GM21717 (cell line): Measurements from ENCODE around the gene BRMS1.

ENCODE experiments used
- ATAC-seq: cut with Tn5 transposase; IDR thresholded peaks from one replicate; pipeline ENCODE4 v1.9.1; 2021; ENCODE audit warnings: mild to moderate bottlenecking, moderate library complexity; ENCODE audit not compliant: unreplicated experiment

Gene BRMS1

GRCh38 chr11:66338276-66339161, 6.4 kb downstream of the BRMS1 start:
- no peak for ATAC-seq

- ATAC-seq = no peak
Measured at GRCh38 chr11:66337103-66337899, 7.6 kb downstream of the BRMS1 start.

- ATAC-seq = peak; percentile 50
Measured at GRCh38 chr11:66336234-66337102, 8.4 kb downstream of the BRMS1 start, which contains the start of gene RIN1. TSS of gene RIN1 (minus strand) at chr11:66336434. CDS start at chr11:66336402, 32 bp downstream.

- no peak for ATAC-seq
Measured at GRCh38 chr11:66335531-66336233, 9.2 kb downstream of the BRMS1 start.

- ATAC-seq = no peak
Measured at GRCh38 chr11:66334605-66335442, 10.1 kb downstream of the BRMS1 start.

GRCh38 chr11:66333896-66334604, 10.9 kb downstream of the BRMS1 start:
- no peak for ATAC-seq

GRCh38 chr11:66333220-66333877, 11.6 kb downstream of the BRMS1 start:
- ATAC-seq = no peak

GRCh38 chr11:66332371-66333219, 12.3 kb downstream of the BRMS1 start:
- no peak for ATAC-seq

- no peak for ATAC-seq
Measured at GRCh38 chr11:66331542-66332370, 13.1 kb downstream of the BRMS1 start.

GRCh38 chr11:66330931-66331330, 14.0 kb downstream of the BRMS1 start:
- ATAC-seq = no peak

GRCh38 chr11:66329165-66329673, 15.7 kb downstream of the BRMS1 start:
- no peak for ATAC-seq

- ATAC-seq = no peak
Measured at GRCh38 chr11:66328302-66329144, 16.4 kb downstream of the BRMS1 start.

- ATAC-seq = no peak
Measured at GRCh38 chr11:66328031-66328301, 16.9 kb downstream of the BRMS1 start.

- no peak for ATAC-seq
Measured at GRCh38 chr11:66327171-66328030, 17.5 kb downstream of the BRMS1 start.
